ENCODE measurements around the gene NPC1.
A peak's percentile ranks its signal among the peaks of the same experiment; 100 is the strongest.

NPC1 gene

DNA sequence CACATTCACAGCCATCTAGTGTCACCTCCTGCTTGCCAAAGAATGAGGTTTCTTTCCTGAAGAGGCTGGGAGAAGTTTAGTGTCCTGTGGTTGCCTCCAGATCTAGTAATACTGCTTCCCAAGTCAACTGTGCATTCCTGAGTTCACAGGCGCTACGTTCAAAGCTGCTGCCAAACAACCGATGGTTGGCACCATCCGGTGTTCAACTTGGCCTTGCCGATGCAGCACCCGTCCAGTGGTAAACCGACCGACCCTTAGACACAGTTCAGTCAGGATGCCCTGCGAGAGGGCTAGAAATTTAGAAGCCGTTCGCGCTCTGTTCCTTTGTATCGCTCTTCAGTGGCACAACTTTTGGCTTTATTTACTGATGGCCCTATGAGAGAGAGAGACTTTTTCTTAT is 54.4 kb downstream of the NPC1 start:
- no peak for TF ChIP-seq SPI1 (IDR thresholded peaks at IDR 0.05; ENCODE audit: low read depth, low read length)
- TF ChIP-seq POLR2A (IDR thresholded peaks at IDR 0.05; ENCODE audit: low read depth, low read length): no peak
- no peak for TF ChIP-seq POLR2AphosphoS5 (IDR thresholded peaks at IDR 0.05; ENCODE audit: low read depth, low read length)
- no peak for TF ChIP-seq POU2F2 (IDR thresholded peaks at IDR 0.05; ENCODE audit: low read depth, low read length)
- TF ChIP-seq PAX5 (IDR thresholded peaks at IDR 0.05; ENCODE audit: insufficient read depth, low read length, severe bottlenecking): no peak
- TF ChIP-seq TAF1 (IDR thresholded peaks at IDR 0.05; ENCODE audit: low read depth, low read length): no peak
- no peak for DNase-seq (ENCODE audit: insufficient read length, low spot score)
- FAIRE-seq: no peak

- DNase-seq (ENCODE audit: insufficient read length, low spot score): no peak
- no peak for FAIRE-seq
- TF ChIP-seq TAF1 (IDR thresholded peaks at IDR 0.05; ENCODE audit: low read depth, low read length) (no peak), SPI1 (IDR thresholded peaks at IDR 0.05; ENCODE audit: low read depth, low read length) (no peak), POU2F2 (IDR thresholded peaks at IDR 0.05; ENCODE audit: low read depth, low read length) (no peak), PAX5 (IDR thresholded peaks at IDR 0.05; ENCODE audit: insufficient read depth, low read length, severe bottlenecking) (no peak), POLR2A (IDR thresholded peaks at IDR 0.05; ENCODE audit: low read depth, low read length) (no peak), POLR2AphosphoS5 (IDR thresholded peaks at IDR 0.05; ENCODE audit: low read depth, low read length) (no peak)
These were observed 56.1 kb downstream of the NPC1 start for GRCh38 chr18:23530195-23530594.

DNA sequence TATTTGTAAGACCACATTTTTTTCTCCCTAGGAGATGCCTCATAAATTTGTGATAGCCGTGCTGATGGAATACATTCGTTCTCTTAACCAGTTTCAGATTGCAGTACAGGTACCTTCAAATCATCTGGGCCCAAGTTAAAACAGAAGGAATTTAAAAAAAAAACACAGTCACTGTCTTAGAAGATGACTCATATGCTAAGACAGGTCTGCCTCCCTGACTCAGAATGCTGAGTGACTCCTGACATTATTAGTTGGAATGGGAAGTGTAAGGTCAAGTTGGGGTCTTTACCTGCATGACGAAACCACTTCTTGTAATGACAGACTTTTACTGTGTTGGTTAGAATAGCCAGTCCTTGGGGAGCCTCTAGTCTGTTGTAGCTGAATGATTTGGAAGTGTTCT is 56.7 kb downstream of the NPC1 start:
- FAIRE-seq: no peak
- DNase-seq (ENCODE audit: insufficient read length, low spot score): no peak
- TF ChIP-seq POLR2AphosphoS5 (IDR thresholded peaks at IDR 0.05; ENCODE audit: low read depth, low read length) (no peak), SPI1 (IDR thresholded peaks at IDR 0.05; ENCODE audit: low read depth, low read length) (0 out of 2 replicates have a peak, but pooled peaks have one; percentile 5)

GRCh38 chr18:23528580-23529472 is 57.5 kb downstream of the NPC1 start:
- FAIRE-seq (no peak), DNase-seq (ENCODE audit: insufficient read length, low spot score) (no peak)
- TF ChIP-seq POU2F2 (IDR thresholded peaks at IDR 0.05; ENCODE audit: low read depth, low read length): no peak

- DNase-seq (ENCODE audit: insufficient read length, low spot score) (no peak), FAIRE-seq (no peak)
- no peak for TF ChIP-seq TAF1 (IDR thresholded peaks at IDR 0.05; ENCODE audit: low read depth, low read length)
- TF ChIP-seq POLR2A (IDR thresholded peaks at IDR 0.05; ENCODE audit: low read depth, low read length): no peak
- TF ChIP-seq POLR2AphosphoS5 (IDR thresholded peaks at IDR 0.05; ENCODE audit: low read depth, low read length): no peak
These were observed 59.7 kb downstream of the NPC1 start for GRCh38 chr18:23526501-23527063.

DNA sequence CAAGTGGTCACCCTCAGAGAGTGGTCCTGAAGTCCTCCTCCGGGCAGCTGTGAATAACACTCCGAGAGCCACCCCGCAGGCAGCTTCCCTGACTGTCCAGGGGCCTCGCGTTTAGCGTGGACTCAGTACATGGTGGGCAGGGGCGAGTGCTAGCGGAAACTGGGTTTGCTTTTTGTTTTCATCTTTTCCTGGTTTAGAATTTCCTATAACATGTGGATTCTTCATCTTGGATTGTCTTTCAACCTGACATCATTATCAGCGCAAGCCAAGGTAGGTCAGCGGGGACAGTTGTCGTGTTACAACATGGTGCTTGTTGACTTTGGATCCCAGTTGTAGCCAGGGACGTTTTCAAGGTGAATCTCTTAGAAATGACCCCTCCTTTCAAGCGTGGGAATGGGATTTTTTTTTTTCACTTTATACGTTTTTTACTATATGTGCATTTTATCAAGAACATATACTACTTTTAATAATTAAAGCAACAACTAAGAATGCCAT is 62.0 kb downstream of the NPC1 start:
- DNase-seq (ENCODE audit: insufficient read length, low spot score) (no peak), FAIRE-seq (no peak)

GRCh38 chr18:23523429-23524212 is 62.7 kb downstream of the NPC1 start:
- FAIRE-seq (no peak), DNase-seq (ENCODE audit: insufficient read length, low spot score) (no peak)
- no peak for TF ChIP-seq PAX5 (IDR thresholded peaks at IDR 0.05; ENCODE audit: insufficient read depth, low read length, severe bottlenecking)
- TF ChIP-seq POLR2AphosphoS5 (IDR thresholded peaks at IDR 0.05; ENCODE audit: low read depth, low read length): no peak
- no peak for TF ChIP-seq TAF1 (IDR thresholded peaks at IDR 0.05; ENCODE audit: low read depth, low read length)
- TF ChIP-seq POU2F2 (IDR thresholded peaks at IDR 0.05; ENCODE audit: low read depth, low read length): 0 out of 2 replicates have a peak, but pooled peaks have one; percentile 52
- TF ChIP-seq POLR2A (IDR thresholded peaks at IDR 0.05; ENCODE audit: low read depth, low read length): no peak
- TF ChIP-seq SPI1 (IDR thresholded peaks at IDR 0.05; ENCODE audit: low read depth, low read length): peak; percentile 77

More for the DNA sequence above, 62.0 kb downstream of the NPC1 start:
- TF ChIP-seq POLR2AphosphoS5 (IDR thresholded peaks at IDR 0.05; ENCODE audit: low read depth, low read length) (no peak), PAX5 (IDR thresholded peaks at IDR 0.05; ENCODE audit: insufficient read depth, low read length, severe bottlenecking) (no peak), POLR2A (IDR thresholded peaks at IDR 0.05; ENCODE audit: low read depth, low read length) (no peak), SPI1 (IDR thresholded peaks at IDR 0.05; ENCODE audit: low read depth, low read length) (no peak), POU2F2 (IDR thresholded peaks at IDR 0.05; ENCODE audit: low read depth, low read length) (no peak), TAF1 (IDR thresholded peaks at IDR 0.05; ENCODE audit: low read depth, low read length) (no peak)

DNA sequence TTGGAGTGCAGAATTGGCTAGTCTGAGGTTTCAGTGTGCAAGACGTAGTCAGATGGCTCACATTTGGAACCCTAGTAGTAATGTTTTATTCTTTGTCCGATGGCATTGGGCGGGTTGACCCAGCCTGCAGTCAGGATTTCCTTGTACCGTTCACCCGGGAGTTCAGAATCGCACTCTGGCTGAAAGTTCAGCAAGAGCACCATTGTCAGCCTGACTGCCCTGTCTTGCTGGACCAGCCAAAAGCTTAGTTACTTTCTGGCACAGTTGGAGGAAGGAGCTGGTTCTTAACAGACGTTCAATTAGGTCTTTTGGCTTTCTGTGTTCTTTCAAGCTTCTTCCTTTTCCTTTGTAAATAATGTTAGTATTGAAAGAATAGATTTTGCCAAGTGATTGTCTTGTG is 64.4 kb downstream of the NPC1 start:
- no peak for TF ChIP-seq POLR2AphosphoS5 (IDR thresholded peaks at IDR 0.05; ENCODE audit: low read depth, low read length)
- no peak for TF ChIP-seq POU2F2 (IDR thresholded peaks at IDR 0.05; ENCODE audit: low read depth, low read length)
- TF ChIP-seq PAX5 (IDR thresholded peaks at IDR 0.05; ENCODE audit: insufficient read depth, low read length, severe bottlenecking): no peak
- no peak for TF ChIP-seq SPI1 (IDR thresholded peaks at IDR 0.05; ENCODE audit: low read depth, low read length)
- no peak for TF ChIP-seq POLR2A (IDR thresholded peaks at IDR 0.05; ENCODE audit: low read depth, low read length)
- no peak for TF ChIP-seq TAF1 (IDR thresholded peaks at IDR 0.05; ENCODE audit: low read depth, low read length)
- no peak for DNase-seq (ENCODE audit: insufficient read length, low spot score)
- no peak for FAIRE-seq

GRCh38 chr18:23521271-23521670 is 65.0 kb downstream of the NPC1 start:
- no peak for FAIRE-seq
- no peak for TF ChIP-seq PAX5 (IDR thresholded peaks at IDR 0.05; ENCODE audit: insufficient read depth, low read length, severe bottlenecking)
- no peak for TF ChIP-seq SPI1 (IDR thresholded peaks at IDR 0.05; ENCODE audit: low read depth, low read length)
- no peak for TF ChIP-seq POLR2A (IDR thresholded peaks at IDR 0.05; ENCODE audit: low read depth, low read length)
- TF ChIP-seq POLR2AphosphoS5 (IDR thresholded peaks at IDR 0.05; ENCODE audit: low read depth, low read length): no peak
- TF ChIP-seq POU2F2 (IDR thresholded peaks at IDR 0.05; ENCODE audit: low read depth, low read length): no peak
- TF ChIP-seq TAF1 (IDR thresholded peaks at IDR 0.05; ENCODE audit: low read depth, low read length): no peak
- no peak for DNase-seq (ENCODE audit: insufficient read length, low spot score)
